T-helper 2 cell treated with Interferon-gamma antibody and Interleukin-4, amounts not matched to agents 5 μg/mL and 100 μg/mL, for 36 hours (primary cell): ENCODE results near the gene USE1.

Experiments used
- DNase-seq: peaks from one replicate; pipeline ENCODE4 v3.0.0; 2021; ENCODE audit warnings: low spot score
- H3K27ac Mint-ChIP-seq: one replicate; pipeline ENCODE4 v1.8.0; 2021; ENCODE audit warnings: mild to moderate bottlenecking, mixed read lengths
- H3K27me3 Mint-ChIP-seq: one replicate; pipeline ENCODE4 v1.8.0; 2021; ENCODE audit warnings: low read depth, mixed read lengths
- H3K36me3 Mint-ChIP-seq: one replicate; pipeline ENCODE4 v1.8.0; 2021; ENCODE audit warnings: low read depth, mixed read lengths
- H3K4me1 Mint-ChIP-seq: one replicate; pipeline ENCODE4 v1.8.0; 2021; ENCODE audit warnings: low read depth, mixed read lengths
- H3K4me3 Mint-ChIP-seq: one replicate; pipeline ENCODE4 v1.8.0; 2022; ENCODE audit warnings: mild to moderate bottlenecking, moderate library complexity, mixed read lengths
- H3K9me3 Mint-ChIP-seq: one replicate; pipeline ENCODE4 v1.8.0; 2021; ENCODE audit warnings: mixed read lengths

The USE1 gene

DNA sequence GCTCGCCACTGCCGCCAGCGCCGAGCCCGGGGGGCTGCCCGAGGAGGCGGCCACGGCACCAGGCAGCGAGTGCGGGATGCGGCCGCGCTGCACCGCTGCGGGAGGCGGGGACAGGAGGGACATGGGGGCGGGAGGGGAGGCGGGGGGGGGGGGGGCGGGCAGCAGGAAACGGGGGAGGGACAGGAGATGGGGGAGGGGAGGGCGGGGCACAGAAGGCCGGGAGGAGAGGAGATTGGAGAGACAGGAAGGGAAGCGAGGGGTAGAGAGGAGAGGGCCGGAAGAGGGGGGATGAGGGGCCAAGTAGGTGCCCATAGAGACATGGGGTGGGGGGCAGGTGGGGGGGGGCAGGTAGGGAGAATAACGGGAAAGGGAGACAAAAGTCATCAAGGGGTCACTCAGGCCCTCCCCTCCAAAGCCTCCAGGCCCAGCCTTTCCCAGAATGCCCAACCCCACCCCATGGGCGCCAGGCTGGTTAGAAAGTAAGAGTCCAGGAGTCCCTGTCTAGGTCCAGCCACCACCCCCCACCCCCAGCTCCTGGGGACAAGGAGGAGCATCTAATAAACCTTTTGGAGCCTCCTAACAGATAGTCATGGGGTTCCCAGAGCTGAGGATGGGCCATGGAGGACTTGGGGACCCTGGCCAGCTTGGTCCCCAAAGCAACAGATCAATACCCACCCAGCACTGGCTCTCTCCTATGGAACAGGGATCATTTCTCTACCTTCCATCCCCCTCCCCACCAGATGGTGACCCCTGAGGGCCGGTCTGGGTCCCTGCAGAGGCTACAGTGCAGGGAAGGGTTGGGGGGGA lies 21.0 kb downstream of the USE1 start:
- Mint-ChIP-seq H3K4me1 (peaks cover 6% of the 10 kb centered on the region), H3K4me3 (peak overlapping the region; percentile 59), H3K36me3 (peaks cover 6% of the 10 kb centered on the region), H3K27me3 (no peaks in the 10 kb centered on the region), H3K9me3 (no peaks in the 10 kb centered on the region), H3K27ac (peak overlapping the region; percentile 41)
- DNase-seq = no peak

- Mint-ChIP-seq H3K9me3 (no peaks in the 10 kb centered on the region), H3K27me3 (no peaks in the 10 kb centered on the region), H3K4me1 (peaks cover 6% of the 10 kb centered on the region), H3K4me3 (peak overlapping the region; percentile 24), H3K36me3 (peaks cover 3% of the 10 kb centered on the region), H3K27ac (no peak overlapping the region)
- DNase-seq = no peak
These were observed 21.8 kb downstream of the USE1 start for GRCh38 chr19:17236811-17237543.

- Mint-ChIP-seq H3K27ac (no peak overlapping the region), H3K9me3 (no peaks in the 10 kb centered on the region), H3K27me3 (peaks cover 2% of the 10 kb centered on the region), H3K4me1 (peaks cover 6% of the 10 kb centered on the region), H3K4me3 (peak overlapping the region; percentile 30), H3K36me3 (no peaks in the 10 kb centered on the region)
- no peak for DNase-seq
These were observed 22.9 kb downstream of the USE1 start for GRCh38 chr19:17237747-17238706.

GRCh38 chr19:17240062-17240752 lies 25.1 kb downstream of the USE1 start:
- no peaks in the 10 kb centered on the region for H3K4me1 Mint-ChIP-seq
- H3K36me3 Mint-ChIP-seq = no peaks in the 10 kb centered on the region
- H3K27me3 Mint-ChIP-seq = peaks cover 5% of the 10 kb centered on the region
- no peak for DNase-seq
- H3K9me3 Mint-ChIP-seq = no peaks in the 10 kb centered on the region
- H3K27ac Mint-ChIP-seq = no peak overlapping the region
- no peak overlapping the region for H3K4me3 Mint-ChIP-seq

- H3K36me3 Mint-ChIP-seq = no peaks in the 10 kb centered on the region
- no peak overlapping the region for H3K27ac Mint-ChIP-seq
- no peak for DNase-seq
- H3K4me3 Mint-ChIP-seq = no peak overlapping the region
- peaks cover 5% of the 10 kb centered on the region for H3K27me3 Mint-ChIP-seq
- H3K4me1 Mint-ChIP-seq = no peaks in the 10 kb centered on the region
- no peaks in the 10 kb centered on the region for H3K9me3 Mint-ChIP-seq
These were observed 25.8 kb downstream of the USE1 start for GRCh38 chr19:17240826-17241399.

- Mint-ChIP-seq H3K27ac (no peak overlapping the region), H3K4me3 (no peak overlapping the region)
These were observed 27.5 kb downstream of the USE1 start for GRCh38 chr19:17242431-17243208.

DNA sequence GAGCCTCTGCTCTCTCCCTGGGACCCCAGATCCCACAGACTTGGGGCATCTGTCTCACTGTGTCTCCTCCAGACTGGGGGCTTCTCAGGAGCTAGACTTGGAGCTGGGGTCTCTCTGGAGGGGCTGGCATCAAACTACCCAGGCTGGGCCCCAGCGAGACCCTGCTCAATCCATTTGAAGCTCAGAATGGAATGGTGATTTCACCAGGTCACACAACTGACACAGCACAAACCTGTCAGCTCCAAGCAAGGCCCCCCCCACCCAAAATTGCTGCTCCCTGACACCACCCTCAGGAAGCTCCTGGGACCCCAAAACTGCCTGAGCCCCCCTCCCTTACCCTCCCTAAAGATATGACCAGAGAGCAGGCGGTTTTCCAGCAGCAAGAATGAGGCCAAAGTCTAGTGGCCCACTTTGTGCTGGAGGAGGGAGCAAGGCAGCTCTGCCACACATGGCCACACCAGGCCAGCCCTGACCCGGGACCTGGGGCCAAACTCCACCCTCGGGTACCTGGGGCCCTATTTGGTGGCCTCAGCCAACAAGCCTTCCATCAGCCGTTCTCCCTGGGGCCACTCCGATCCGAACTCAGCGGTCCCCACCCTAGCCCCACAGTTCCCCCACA lies 28.2 kb downstream of the USE1 start:
- H3K27me3 Mint-ChIP-seq = peaks cover 16% of the 10 kb centered on the region
- H3K9me3 Mint-ChIP-seq = no peaks in the 10 kb centered on the region
- DNase-seq = no peak
- no peaks in the 10 kb centered on the region for H3K36me3 Mint-ChIP-seq
- H3K4me1 Mint-ChIP-seq = peaks cover 7% of the 10 kb centered on the region
- H3K27ac Mint-ChIP-seq = no peak overlapping the region
- peak overlapping the region; percentile 18 for H3K4me3 Mint-ChIP-seq

More at GRCh38 chr19:17242431-17243208, 27.5 kb downstream of the USE1 start:
- DNase-seq = no peak
- H3K9me3 Mint-ChIP-seq = no peaks in the 10 kb centered on the region
- peaks cover 16% of the 10 kb centered on the region for H3K27me3 Mint-ChIP-seq
- H3K36me3 Mint-ChIP-seq = no peaks in the 10 kb centered on the region
- peaks cover 7% of the 10 kb centered on the region for H3K4me1 Mint-ChIP-seq

DNA sequence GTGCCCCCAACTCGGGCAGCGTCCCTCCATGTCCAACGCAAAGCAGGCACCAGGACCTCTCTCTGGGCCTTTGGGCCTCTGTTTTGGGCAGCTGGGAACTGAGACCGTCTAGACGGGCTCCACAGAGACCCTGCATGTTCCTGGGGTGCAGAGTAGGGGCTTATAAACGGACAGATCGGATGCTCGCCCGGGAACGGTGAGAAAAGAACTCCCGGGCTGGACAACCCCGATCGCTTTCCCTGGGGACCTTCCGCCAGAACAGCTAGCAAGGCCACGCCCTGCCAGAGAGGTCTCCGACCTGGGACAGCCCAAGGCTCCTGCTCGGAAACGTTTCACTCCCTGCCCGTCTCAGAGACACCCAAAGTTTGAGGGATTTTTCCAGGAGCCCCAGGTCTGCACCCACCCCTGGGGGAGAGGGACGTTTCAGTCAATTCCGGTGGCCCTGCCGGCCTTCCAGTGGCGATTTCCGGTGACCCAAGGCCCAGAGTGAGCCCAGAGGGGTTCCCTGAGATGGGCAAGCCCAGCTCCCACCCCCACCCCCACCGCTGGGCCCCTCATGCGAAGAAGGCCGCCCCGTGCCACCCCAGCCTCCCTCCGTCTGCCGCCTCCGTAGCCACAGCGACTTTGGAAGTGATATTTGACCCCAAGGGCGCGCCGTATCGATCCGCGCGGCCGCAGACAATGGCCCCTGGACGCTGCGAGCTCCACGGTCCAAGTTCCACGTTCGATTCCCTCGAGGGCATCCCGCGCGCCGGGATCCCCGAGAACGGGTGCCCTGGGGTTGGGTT lies 28.9 kb downstream of the USE1 start:
- Mint-ChIP-seq H3K27me3 (peaks cover 16% of the 10 kb centered on the region), H3K27ac (no peak overlapping the region), H3K9me3 (no peaks in the 10 kb centered on the region), H3K36me3 (no peaks in the 10 kb centered on the region), H3K4me1 (peaks cover 7% of the 10 kb centered on the region), H3K4me3 (peak overlapping the region; percentile 54)
- DNase-seq = no peak

GRCh38 chr19:17244618-17245534 lies 29.7 kb downstream of the USE1 start:
- DNase-seq = no peak
- Mint-ChIP-seq H3K4me3 (peak overlapping the region; percentile 54), H3K36me3 (no peaks in the 10 kb centered on the region), H3K4me1 (peaks cover 7% of the 10 kb centered on the region), H3K27me3 (peaks cover 16% of the 10 kb centered on the region), H3K9me3 (no peaks in the 10 kb centered on the region), H3K27ac (no peak overlapping the region)

DNA sequence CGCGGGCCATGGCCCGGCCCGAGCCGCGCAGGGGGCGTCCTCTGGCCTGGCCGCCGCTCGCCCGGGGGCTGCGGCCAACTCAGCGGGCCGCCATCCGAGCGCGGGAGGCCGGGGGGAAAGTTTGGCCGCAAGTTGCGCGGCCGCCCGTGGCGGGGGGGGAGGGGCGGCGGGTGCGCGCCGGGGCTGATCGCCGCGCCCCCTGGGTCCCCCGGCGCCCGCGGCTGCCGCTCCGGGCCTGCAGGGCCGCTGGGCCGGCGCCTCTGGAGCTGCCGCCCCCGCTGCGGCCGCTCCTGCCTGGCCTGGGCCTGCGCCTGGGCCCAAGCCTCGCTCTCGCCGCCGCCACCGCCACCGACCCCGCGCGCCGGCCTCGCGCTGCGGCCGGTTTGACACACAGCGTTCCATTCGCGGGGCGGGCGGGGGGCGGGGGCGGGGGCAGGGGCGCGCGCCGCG lies 30.4 kb downstream of the USE1 start, which contains the start of gene NR2F6:
Gene NR2F6, minus strand, starts transcription at position 385 of the 450 bp plus-strand sequence. CDS start 699 bp downstream, outside the sequence.
- Mint-ChIP-seq H3K27me3 (peaks cover 16% of the 10 kb centered on the region), H3K4me3 (peak within 1 kb of the TSS; percentile 90), H3K9me3 (no peaks in the 10 kb centered on the region), H3K4me1 (peaks cover 7% of the 10 kb centered on the region), H3K27ac (peak within 1 kb of the TSS; percentile 78), H3K36me3 (no peaks in the 10 kb centered on the region)
- no peak for DNase-seq
